Islet of Langerhans (tissue), 1 donor: Measurements from ENCODE around the gene EEF1A2.

Experiments
- FAIRE-seq: peaks from one replicate; lab custom pipeline; 2011; peaks lifted over from hg19 to GRCh38; lab: Jason Lieb, UNC

Gene EEF1A2

GRCh38 chr20:63498960-63499337 lies at the start of gene EEF1A2:
EEF1A2 (minus strand) TSS chr20:63499083; CDS start chr20:63497763, 1,320 bp downstream.
- FAIRE-seq, result no peak

GRCh38 chr20:63548542-63548941 lies 49.7 kb upstream of the EEF1A2 start:
- FAIRE-seq, result no peak

GRCh38 chr20:63547725-63548480 lies 49.0 kb upstream of the EEF1A2 start, which contains the start of gene SRMS:
SRMS (minus strand) TSS chr20:63547749; CDS start chr20:63547463, 286 bp downstream.
- FAIRE-seq, result no peak

GRCh38 chr20:63546956-63547724 lies 48.3 kb upstream of the EEF1A2 start:
- no peak for FAIRE-seq

GRCh38 chr20:63546256-63546955 lies 47.5 kb upstream of the EEF1A2 start:
- no peak for FAIRE-seq

GRCh38 chr20:63545814-63546213 lies 46.9 kb upstream of the EEF1A2 start:
- FAIRE-seq, result no peak

GRCh38 chr20:63544958-63545516 lies 46.2 kb upstream of the EEF1A2 start:
- FAIRE-seq, result no peak

GRCh38 chr20:63544241-63544957 lies 45.5 kb upstream of the EEF1A2 start:
- FAIRE-seq, result no peak

- no peak for FAIRE-seq
Measured at GRCh38 chr20:63543733-63544132, 44.9 kb upstream of the EEF1A2 start.

- FAIRE-seq, result no peak
Measured at GRCh38 chr20:63543131-63543530, 44.2 kb upstream of the EEF1A2 start.

GRCh38 chr20:63542696-63543095 lies 43.8 kb upstream of the EEF1A2 start:
- no peak for FAIRE-seq

- no peak for FAIRE-seq
Measured at GRCh38 chr20:63542031-63542559, 43.2 kb upstream of the EEF1A2 start.

- no peak for FAIRE-seq
Measured at GRCh38 chr20:63541371-63541770, 42.5 kb upstream of the EEF1A2 start.

- no peak for FAIRE-seq
Measured at GRCh38 chr20:63540417-63541186, 41.7 kb upstream of the EEF1A2 start.

- FAIRE-seq, result no peak
Measured at GRCh38 chr20:63539441-63540370, 40.8 kb upstream of the EEF1A2 start.

- no peak for FAIRE-seq
Measured at GRCh38 chr20:63539092-63539430, 40.2 kb upstream of the EEF1A2 start.

GRCh38 chr20:63538204-63539091 lies 39.6 kb upstream of the EEF1A2 start:
- FAIRE-seq, result no peak

- FAIRE-seq, result no peak
Measured at GRCh38 chr20:63537525-63538203, 38.8 kb upstream of the EEF1A2 start.
